NCI-H2081 treated with DMSO at 0.1 percent for 48 hours (cell line): ENCODE data around the gene CD19.

Source experiments
- DNase-seq: peaks from one replicate; lab custom pipeline; 2025; lab: John Stamatoyannopoulos, UW

The CD19 gene

GRCh38 chr16:28982949-28983348 is 51.2 kb downstream of the CD19 start:
- DNase-seq: no peak

GRCh38 chr16:28983644-28984043 is 51.9 kb downstream of the CD19 start:
- DNase-seq: no peak

GRCh38 chr16:28984091-28984490 is 52.3 kb downstream of the CD19 start:
- DNase-seq: no peak

GRCh38 chr16:28984619-28985135 is 52.9 kb downstream of the CD19 start, which contains the start of gene LAT:
LAT (plus strand) TSS chr16:28985052; CDS start chr16:28985418, 366 bp downstream.
- DNase-seq: no peak

- DNase-seq: no peak
Measured at GRCh38 chr16:28985211-28986041, 53.7 kb downstream of the CD19 start.

GRCh38 chr16:28986046-28986445 is 54.3 kb downstream of the CD19 start:
- no peak for DNase-seq

- DNase-seq: no peak
Measured at GRCh38 chr16:28986492-28986891, 54.7 kb downstream of the CD19 start.

GRCh38 chr16:28987170-28987853 is 55.5 kb downstream of the CD19 start:
- DNase-seq: no peak
